ENCODE measurements around the gene EXD3. TPM values are rescaled to one million over a fixed set of nuclear protein-coding genes. Genes with fewer than 3 reads are reported as not detected.

Gene EXD3
- total and polyA plus RNA-seq, 9 of the 15 experiments (the other 6 are each of a cell fraction or from before 2014, with no cell fraction given): 0.29 to 12.5 (median 3.9) TPM

DNA sequence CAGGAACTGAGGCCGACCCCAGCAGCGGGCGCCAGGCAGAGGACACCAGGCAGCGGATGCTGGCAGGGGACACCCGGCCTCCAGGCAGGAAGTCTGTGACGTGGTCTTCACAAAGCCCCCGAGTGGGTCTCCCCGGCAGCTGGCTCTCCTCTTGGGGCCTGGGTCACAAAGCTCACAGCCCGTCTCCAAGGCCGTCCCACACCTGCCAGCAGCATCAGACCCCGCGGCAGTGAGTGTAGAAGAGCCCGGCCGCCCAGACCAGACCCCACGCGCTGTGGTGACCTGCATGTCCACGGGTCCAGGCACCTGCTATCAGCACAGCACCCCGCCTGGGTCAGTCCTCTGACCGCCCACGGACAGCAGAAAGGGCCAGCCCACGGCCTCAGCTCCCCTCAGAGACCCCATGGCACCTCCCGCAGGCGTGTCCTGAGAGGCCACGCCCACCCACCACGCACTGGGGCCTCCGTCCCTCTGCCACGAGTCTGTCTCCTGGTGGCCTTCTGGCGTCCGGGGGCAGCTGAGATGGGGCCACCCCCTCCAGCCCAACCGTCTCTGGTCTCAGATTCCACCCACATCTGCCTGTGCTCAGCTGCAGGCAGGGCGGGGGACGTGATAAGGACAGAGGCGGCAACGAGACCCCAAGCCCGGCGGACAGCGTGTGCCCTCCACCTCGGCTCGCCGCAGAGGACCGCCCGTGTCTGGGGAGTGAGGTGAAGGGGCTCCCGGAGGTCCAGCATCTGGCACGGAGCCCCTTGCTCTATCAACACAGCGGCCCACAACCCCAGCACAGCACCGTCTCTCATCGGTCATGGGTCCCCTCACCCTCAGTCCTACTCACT is 34.2 kb downstream of the EXD3 start:
- BruUV-seq (replicated peaks): no TSS peak
- H3K36me3 ChIP-seq (ENCODE audit: control insufficient read depth, insufficient read depth, low read length): 0 out of 3 replicates have a peak, but pooled peaks cover 2% of the 10 kb centered on the region
- no peak overlapping the region for H2AFZ ChIP-seq (ENCODE audit: low read depth, low read length)
- ChIA-PET POLR2A (interaction anchor here (0.9 kb wide), 1 partner anchor 14 kb away, joined by 3 read pairs; no protein-coding TSS in a partner anchor), CTCF (ENCODE audit: low intra/inter-chr PET ratio) (no interaction called here)
- FAIRE-seq: no peak
- H3K4me3 ChIP-seq: no peak overlapping the region
- peak in 2 of 4 experiments; percentile 63 to 68 for DNase-seq (ENCODE audit: extremely low read depth in 1 of 4, low spot score in 3 of 4)
- 70% methylated on average over 27 of the region's 47 CpGs for WGBS (ENCODE audit: insufficient coverage, low coverage, missing lambda C conversion rate)
- intact Hi-C loops (cut with micrococcal nuclease): no loop called here
- no peak for ATAC-seq
- TF ChIP-seq BRD4 (IDR thresholded peaks at IDR 0.05) (no peak), EGR1 (conservative IDR thresholded peaks at IDR 0.05) (peak; percentile 45; the same call in 1 of the 2 replicates), ZBTB7A (IDR thresholded peaks at IDR 0.05; ENCODE audit: borderline replicate concordance, control insufficient read depth, low read depth, low read length) (peak; percentile 34; the same call in 1 of the 2 replicates), KDM5B (IDR thresholded peaks at IDR 0.05; ENCODE audit: insufficient replicate concordance, low read depth, low read length) (no peak)
- H3K79me2 ChIP-seq (ENCODE audit: control insufficient read depth, insufficient read depth, low read length): no peaks in the 10 kb centered on the region
- H3K4me1 ChIP-seq (replicated peaks in 1 of 2; ENCODE audit: control insufficient read depth in 2 of 2, insufficient read depth in 2 of 2, low read length in 2 of 2): peaks cover 6 to 62% of the 10 kb centered on the region in 2 experiments; a peak in 4 of 5 replicates
- H3K27me3 ChIP-seq (ENCODE audit: control insufficient read depth in 2 of 2, insufficient read depth in 2 of 2, low read length in 2 of 2): no peaks in the 10 kb centered on the region
- no peaks in the 10 kb centered on the region for H4K20me1 ChIP-seq (replicated peaks; ENCODE audit: control insufficient read depth, insufficient read depth, low read length)
- no peaks in the 10 kb centered on the region for H3K9me3 ChIP-seq (replicated peaks; ENCODE audit: control insufficient read depth, insufficient read depth, low read depth, low read length)
- peak overlapping the region in 1 of 2 experiments; percentile 35; a peak in 1 of 4 replicates for H3K9ac ChIP-seq (ENCODE audit: insufficient read depth in 1 of 2, low read depth in 2 of 2, low read length in 2 of 2)
- no peak overlapping the region for H3K27ac ChIP-seq (ENCODE audit: extremely low read depth, low read depth, low read length)
- no peak overlapping the region for H3K4me2 ChIP-seq (ENCODE audit: insufficient read depth, low read length)
- in situ Hi-C loops (cut with MboI): no loop called here
- H3K9me1 ChIP-seq (ENCODE audit: control insufficient read depth, insufficient read depth, low read length): no peaks in the 10 kb centered on the region
